Suppressor macrophage (primary cell): ENCODE measurements around the gene TFDP2.
"Not testable (repeated sequence)": the region's sequence is repeated elsewhere in the genome, so short reads cannot be mapped to it uniquely, and the experiment has no call there.

ENCODE experiments used
- DNase-seq, 4 experiments: peaks; one replicate each; pipeline ENCODE4 v3.0.0-alpha.2; 2020 to 2022

TFDP2 gene

DNA sequence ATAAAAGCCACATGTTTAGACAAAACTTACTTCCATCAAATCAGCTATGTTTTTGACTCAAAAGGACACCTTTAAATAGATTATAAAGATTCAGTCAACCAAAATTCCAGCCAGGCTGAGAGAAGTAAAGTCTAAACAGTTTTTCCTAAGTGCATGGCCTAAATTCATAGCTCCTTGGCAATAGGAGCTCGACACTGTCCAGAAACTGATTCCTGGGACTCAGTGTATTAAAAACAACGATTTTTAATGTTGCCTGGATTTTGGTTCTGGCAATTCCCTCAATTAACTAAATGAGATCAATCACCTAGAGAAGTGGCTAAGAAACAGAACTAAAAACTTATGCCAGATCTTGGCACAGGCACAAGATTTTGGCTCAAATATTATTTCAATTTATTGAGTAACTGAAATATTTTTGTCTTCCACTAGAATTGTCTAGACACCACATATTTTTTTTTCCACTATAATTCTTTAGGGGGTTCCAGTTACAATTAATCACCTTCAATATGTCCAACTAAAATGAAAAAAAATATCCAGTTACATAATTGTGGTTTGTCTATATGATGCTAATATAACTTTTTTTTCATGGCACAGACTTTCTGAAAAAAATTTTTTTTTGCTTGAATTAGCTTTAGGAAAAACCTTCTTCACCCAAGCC is 135.9 kb downstream of the TFDP2 start:
- no peak for DNase-seq

GRCh38 chr3:142009029-142009428 is 140.3 kb downstream of the TFDP2 start:
- DNase-seq = no peak

GRCh38 chr3:142007710-142008399 is 141.5 kb downstream of the TFDP2 start:
- no peak for DNase-seq

- DNase-seq = not testable (repeated sequence)
Measured at GRCh38 chr3:142004957-142005356, 144.4 kb downstream of the TFDP2 start.

- DNase-seq = no peak
Measured at GRCh38 chr3:142004025-142004424, 145.3 kb downstream of the TFDP2 start.

GRCh38 chr3:142003291-142003690 is 146.1 kb downstream of the TFDP2 start:
- no peak for DNase-seq

DNA sequence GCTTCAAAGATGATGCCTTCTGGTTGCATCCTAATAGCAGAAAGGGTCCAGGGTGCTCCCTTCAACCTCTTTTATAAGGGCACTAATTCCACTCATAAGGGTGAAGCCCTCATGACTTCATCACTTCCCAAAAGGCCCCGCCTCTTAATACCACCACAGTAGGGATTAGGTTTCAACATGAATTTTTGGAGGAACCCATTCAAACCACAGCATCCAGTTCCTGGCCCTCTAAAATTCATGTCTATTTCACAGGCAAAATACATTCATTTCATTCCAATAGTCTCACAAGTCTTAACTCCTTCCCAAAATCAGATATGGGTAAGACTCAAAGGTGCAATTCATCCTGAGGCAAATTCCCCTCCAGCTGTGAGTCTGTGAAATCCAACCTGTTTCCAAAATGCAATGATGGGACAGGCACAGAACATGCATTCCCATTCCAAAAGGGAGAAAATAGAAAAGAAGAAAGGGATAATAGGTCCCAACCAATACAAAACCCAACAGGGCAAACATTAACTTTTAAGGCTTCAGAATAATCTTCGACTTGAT is 148.9 kb downstream of the TFDP2 start:
- DNase-seq = no peak

GRCh38 chr3:141998669-141999290 is 150.6 kb downstream of the TFDP2 start:
- peak in 2 of 4 experiments; percentile 17 to 42 for DNase-seq

DNA sequence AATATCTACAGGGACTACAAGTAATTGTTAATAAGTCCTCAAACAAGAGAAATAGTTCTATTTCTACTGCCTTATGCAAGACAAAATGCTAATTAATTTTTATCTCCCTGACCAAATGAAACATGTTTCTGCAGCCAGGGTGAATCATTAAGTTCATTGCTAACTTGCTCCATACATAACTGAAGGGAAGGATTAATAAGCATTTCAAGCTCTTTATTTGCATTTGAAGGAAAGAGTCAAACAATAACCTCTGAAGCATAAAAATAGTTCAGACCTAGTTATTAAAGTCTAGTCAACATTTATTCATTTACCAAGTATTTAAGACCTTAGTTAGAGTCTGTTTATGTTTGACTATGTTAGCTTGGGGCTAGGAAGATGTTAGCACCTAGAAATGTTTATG is 152.9 kb downstream of the TFDP2 start:
- DNase-seq = no peak

- peak; percentile 5 to 64 (median 40) for DNase-seq
Measured at GRCh38 chr3:141994856-141995255, 154.5 kb downstream of the TFDP2 start.

GRCh38 chr3:141992512-141992911 is 156.8 kb downstream of the TFDP2 start:
- DNase-seq = no peak

- DNase-seq = no peak
Measured at GRCh38 chr3:141986548-141987107, 162.7 kb downstream of the TFDP2 start.

DNA sequence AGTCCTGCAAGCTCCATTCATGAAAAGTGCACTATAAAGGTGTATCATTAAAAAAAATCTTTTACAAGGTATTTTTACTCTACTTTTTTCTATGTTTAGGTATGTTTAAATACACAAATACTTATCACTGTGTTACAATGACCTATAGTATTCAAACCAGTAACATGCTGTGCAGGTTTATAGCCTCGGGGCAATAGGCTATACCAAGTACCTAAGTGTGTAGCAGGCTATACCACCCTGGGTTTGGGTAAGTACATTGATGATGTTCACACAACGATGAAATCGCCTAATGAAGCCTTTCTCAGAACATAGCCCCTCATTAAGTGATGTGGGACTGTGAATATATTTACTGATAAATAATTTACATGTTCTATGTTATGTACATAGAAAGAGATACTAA is 168.3 kb downstream of the TFDP2 start:
- DNase-seq = no peak

GRCh38 chr3:141979050-141979671 is 170.2 kb downstream of the TFDP2 start:
- DNase-seq = no peak

DNA sequence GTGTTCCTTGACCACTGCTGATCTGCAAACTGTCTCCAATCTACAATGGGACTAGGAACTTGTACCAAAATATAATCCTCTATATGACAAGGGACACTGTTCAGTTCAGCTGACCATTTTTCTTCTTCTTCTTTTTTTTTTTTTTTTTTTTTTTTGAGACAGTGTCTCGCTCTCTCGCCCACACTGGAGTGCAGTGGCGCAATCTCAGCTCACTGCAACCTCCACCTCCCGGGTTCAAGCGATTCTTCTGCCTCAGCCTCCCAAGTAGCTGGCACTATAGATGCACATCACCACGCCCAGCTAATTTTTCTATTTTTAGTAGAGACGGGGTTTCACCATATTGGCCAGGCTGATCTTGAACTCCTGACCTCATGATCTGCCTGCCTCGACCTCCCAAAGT is 174.6 kb downstream of the TFDP2 start:
- peak in 2 of 4 experiments; percentile 8 to 18 for DNase-seq

GRCh38 chr3:141972399-141972798 is 176.9 kb downstream of the TFDP2 start:
- no peak for DNase-seq

GRCh38 chr3:141971571-141971970 is 177.8 kb downstream of the TFDP2 start:
- no peak for DNase-seq

GRCh38 chr3:141969711-141970110 is 179.6 kb downstream of the TFDP2 start:
- DNase-seq = no peak

- DNase-seq = no peak
Measured at GRCh38 chr3:141965471-141965870, 183.9 kb downstream of the TFDP2 start.

- DNase-seq = no peak
Measured at GRCh38 chr3:141963301-141963700, 186.0 kb downstream of the TFDP2 start.

DNA sequence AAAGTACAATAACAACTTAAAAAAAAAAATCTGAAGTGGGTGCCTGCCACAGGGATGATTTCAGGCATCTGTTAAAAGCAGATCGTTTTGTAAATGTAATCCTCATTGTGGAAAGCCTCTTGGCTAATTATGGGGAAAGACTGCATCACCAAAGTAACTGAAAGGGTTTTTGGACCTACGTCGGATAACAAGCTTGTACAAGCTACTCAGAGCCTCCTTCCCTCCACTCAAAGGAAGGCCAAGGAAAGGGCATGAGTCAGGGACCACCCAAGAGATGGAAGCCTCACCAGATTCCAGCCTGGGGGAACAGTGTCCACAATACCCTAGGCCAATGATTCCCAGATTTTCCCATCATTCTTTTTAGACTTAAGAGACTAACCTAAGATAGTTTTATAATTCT is 188.6 kb downstream of the TFDP2 start:
- no peak for DNase-seq

- DNase-seq = no peak
Measured at GRCh38 chr3:141959589-141960554, 189.5 kb downstream of the TFDP2 start.
